GM12878 (cell line): Measurements from ENCODE around the gene CNTNAP2. TPM values are rescaled to one million over a fixed set of nuclear protein-coding genes. Genes with fewer than 3 reads are reported as not detected.

Experiments used
- ATAC-seq: fragments of 200-7000 bp; cut with Tn5 transposase; 3 replicates; pipeline ENCODE4 v1.9.1; 2020; ENCODE audit warnings: mild to moderate bottlenecking, moderate library complexity
- BruUV-seq: library from RNA; stranded (reverse); fragments of 400-500 nt; replicated peaks from 2 replicates; lab custom pipeline; 2021; lab: Mats Ljungman, UMichigan
- CTCF ChIA-PET: fragments of 300-600 bp; sonication (Branson Sonifier 250); formaldehyde crosslinking; extraction: SDS; loops from one replicate; lab custom pipeline; 2021; ENCODE audit warnings: inconsistent platforms; lab: Yijun Ruan, JAX
- POLR2A ChIA-PET: fragments of 350-600 bp; formaldehyde crosslinking; extraction: SDS; loops from one replicate; lab custom pipeline; 2021; ENCODE audit warnings: inconsistent platforms; lab: Charles Lee
- RAD21 ChIA-PET: fragments of 300-600 bp; sonication (Branson Sonifier 250); formaldehyde crosslinking; loops from one replicate; lab custom pipeline; 2023; ENCODE audit warnings: antibody characterized with exemption; ENCODE audit not compliant: unreplicated experiment; lab: Charles Lee
- SMC1A ChIA-PET: fragments of 300-600 bp; sonication (Branson Sonifier 250); formaldehyde crosslinking; loops from one replicate; lab custom pipeline; 2023; ENCODE audit not compliant: unreplicated experiment, uncharacterized antibody; lab: Charles Lee
- DNase-seq: peaks from one replicate; pipeline ENCODE4 v3.0.0-alpha.2; 2011; ENCODE audit warnings: low read depth, low spot score
- FAIRE-seq: peaks from 3 replicates; lab custom pipeline; 2011; peaks lifted over from hg19 to GRCh38; lab: Jason Lieb, UNC
- H2AFZ ChIP-seq: 2 replicates; pipeline ENCODE4 v1.6.0; 2011; ENCODE audit warnings: low read depth, low read length, control low read depth; ENCODE audit not compliant: control insufficient read depth
- H3K27ac ChIP-seq: 2 replicates; pipeline ENCODE4 v1.5.1; 2011; ENCODE audit warnings: control low read depth; ENCODE audit not compliant: control insufficient read depth, insufficient read depth
- H3K27me3 ChIP-seq, 2 experiments: replicated peaks in 1 of 2; 2 replicates each; pipeline versions ENCODE4 v1.6.0 to v1.6.1; 2011; ENCODE audit warnings: low read length in 1 of 2; ENCODE audit not compliant: control insufficient read depth in 2 of 2, insufficient read depth in 2 of 2
- H3K36me3 ChIP-seq, 2 experiments: 2 replicates each; pipeline ENCODE4 v1.5.1; 2011; ENCODE audit warnings: low read length in 1 of 2; ENCODE audit not compliant: control insufficient read depth in 2 of 2, insufficient read depth in 2 of 2
- H3K4me1 ChIP-seq: 2 replicates; pipeline ENCODE4 v1.6.1; 2011; ENCODE audit warnings: mild to moderate bottlenecking, low read length, moderate library complexity, mixed read lengths; ENCODE audit not compliant: control insufficient read depth, insufficient read depth
- H3K4me2 ChIP-seq: 2 replicates; pipeline ENCODE4 v1.6.0; 2011; ENCODE audit warnings: control low read depth; ENCODE audit not compliant: control insufficient read depth, insufficient read depth
- H3K4me3 ChIP-seq: fragments of 200-600 bp; sonication (generic); 2 replicates; pipeline ENCODE4 v1.5.1; 2016
- H3K79me2 ChIP-seq: 2 replicates; pipeline ENCODE4 v1.6.0; 2011; ENCODE audit warnings: low read length; ENCODE audit not compliant: control insufficient read depth, insufficient read depth
- H3K9ac ChIP-seq: 2 replicates; pipeline ENCODE4 v1.8.0; 2011; ENCODE audit warnings: low read length, control low read depth, mixed read lengths; ENCODE audit not compliant: control insufficient read depth, insufficient read depth
- H3K9me3 ChIP-seq: replicated peaks from 3 replicates; pipeline ENCODE4 v1.5.1; 2011; ENCODE audit warnings: mild to moderate bottlenecking, low read length; ENCODE audit not compliant: control insufficient read depth, insufficient read depth
- H4K20me1 ChIP-seq: 2 replicates; pipeline ENCODE4 v1.6.0; 2011; ENCODE audit not compliant: control insufficient read depth, insufficient read depth
- CHD1 ChIP-seq: IDR thresholded peaks from 2 replicates; pipeline ENCODE4 v1.6.1; 2012; ENCODE audit warnings: low read depth, low read length, improper control_type of control experiment
- EED ChIP-seq: sonication (generic); IDR thresholded peaks from 2 replicates; pipeline ENCODE4 v1.6.1; 2016; ENCODE audit warnings: antibody characterized with exemption, low read depth
- EZH2 ChIP-seq: IDR thresholded peaks from 2 replicates; pipeline ENCODE4 v1.6.1; 2012; ENCODE audit warnings: low read depth, mild to moderate bottlenecking, control low read depth, inconsistent platforms, low read length, borderline replicate concordance; ENCODE audit not compliant: control insufficient read depth
- MAX ChIP-seq: IDR thresholded peaks from 2 replicates; pipeline ENCODE4 v1.6.1; 2012; ENCODE audit warnings: low read depth, low read length, improper control_type of control experiment
- MYC ChIP-seq: IDR thresholded peaks from 2 replicates; pipeline ENCODE4 v1.6.1; 2011; ENCODE audit warnings: mild to moderate bottlenecking, low read length, moderate library complexity, inconsistent platforms; ENCODE audit not compliant: insufficient read depth, insufficient replicate concordance, insufficient read length, severe bottlenecking
- RFX5 ChIP-seq: IDR thresholded peaks from 2 replicates; pipeline ENCODE4 v1.6.1; 2011; ENCODE audit warnings: low read depth, low read length, improper control_type of control experiment
- STAT1 ChIP-seq: fragments of 450-650 bp; conservative IDR thresholded peaks from 2 replicates; pipeline ENCODE4 v1.6.1; 2014; ENCODE audit warnings: antibody characterized with exemption, mild to moderate bottlenecking
- STAT3 ChIP-seq: IDR thresholded peaks from 2 replicates; pipeline ENCODE4 v1.6.1; 2011; ENCODE audit warnings: low read depth, low read length, improper control_type of control experiment
- SUZ12 ChIP-seq: fragments of 200-600 bp; sonication (generic); IDR thresholded peaks from one replicate; pipeline ENCODE4 v1.6.1; 2018; ENCODE audit warnings: antibody characterized with exemption, mild to moderate bottlenecking; ENCODE audit not compliant: unreplicated experiment
- ZNF687 ChIP-seq: fragments of 450-650 bp; IDR thresholded peaks from 2 replicates; pipeline ENCODE4 v1.6.1; 2017; ENCODE audit warnings: mild to moderate bottlenecking, moderate library complexity
- WGBS: methylation state at CpG from one replicate; pipeline ENCODE4 v1.1.6; 2016; ENCODE audit warnings: low lambda C conversion rate; ENCODE audit not compliant: insufficient replicate concordance, insufficient coverage; ENCODE audit errors: missing lambda C conversion rate; 5-methylcytosine and 5-hydroxymethylcytosine counted together
- in situ Hi-C: fragments of 300-500 bp; cut with MboI; formaldehyde crosslinking; loops from 9 replicates; pipeline ENCODE4 v1.14.3; 2018; ENCODE audit warnings: mixed read lengths
- intact Hi-C: fragments of 100-400 bp; cut with micrococcal nuclease; formaldehyde crosslinking; loops from one replicate; pipeline ENCODE4 v1.14.2; 2022; ENCODE audit not compliant: unreplicated experiment
- polyA plus RNA-seq, 11 experiments: library from polyadenylated mRNA; depleted of rRNA in 4 of 11; unstranded in 6 of 11; stranded (reverse) in 5 of 11; fragments of >200 nt; fragmentation: Nextera tagmentation in 4 of 11; fragmentation: Illumina TruSeq in 1 of 11; extraction: Ambion mirVana in 4 of 11; extraction: Trizol in 1 of 11; gene quantifications; 1 replicate in 1 of 11; 2 replicates in 10 of 11; pipeline versions ENCODE4 v1.2.1 to v1.2.3, GENCODE V29; 2011 to 2016; ENCODE audit warnings: inconsistent platforms in 2 of 11, missing spikeins in 2 of 11, low read depth in 1 of 11
- total RNA-seq, 4 experiments: library from RNA; depleted of rRNA in 3 of 4; stranded (reverse); fragments of >200 nt in 3 of 4; fragmentation: Illumina TruSeq in 1 of 4; extraction: Trizol in 1 of 4; gene quantifications; 2 replicates each; pipeline versions ENCODE4 v1.2.1 to v1.2.3, GENCODE V29; 2013 to 2021

Gene CNTNAP2
- total and polyA plus RNA-seq, 10 of the 15 experiments (the other 5 are each of a cell fraction or from before 2014, with no cell fraction given): 0.03 to 0.08 (median 0.03) TPM; not detected in 7

DNA sequence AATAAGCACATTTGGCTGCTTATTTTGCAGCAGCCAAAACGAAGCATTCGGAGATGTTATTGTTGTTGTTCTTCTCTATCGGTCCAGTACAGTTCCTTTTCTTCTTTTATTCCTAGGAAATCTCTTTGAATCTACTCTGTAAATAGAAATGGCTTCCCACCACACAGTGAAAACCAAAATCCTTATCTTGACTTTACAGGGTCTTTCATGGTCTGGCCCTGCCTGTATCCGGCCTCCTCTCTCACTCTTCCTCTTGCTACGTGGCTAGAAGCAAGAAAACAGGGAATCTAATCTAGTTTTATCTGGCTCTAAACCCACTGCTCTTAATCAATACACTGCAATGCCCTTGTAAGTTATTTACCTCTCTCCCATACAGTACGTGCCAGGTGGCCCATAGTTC, 1547.9 kb downstream of the CNTNAP2 start (continued):
- no peak for TF ChIP-seq MYC
- TF ChIP-seq MAX: no peak
- TF ChIP-seq RFX5: no peak

- no TSS peak for BruUV-seq
- Histone ChIP-seq H2AFZ (no peak overlapping the region), H3K4me2 (no peak overlapping the region), H3K4me3 (no peak overlapping the region), H3K4me1 (no peaks in the 10 kb centered on the region), H4K20me1 (no peaks in the 10 kb centered on the region), H3K9me3 (no peaks in the 10 kb centered on the region), H3K9ac (no peak overlapping the region), H3K36me3 (no peaks in the 10 kb centered on the region), H3K27me3 (no peaks in the 10 kb centered on the region), H3K79me2 (no peaks in the 10 kb centered on the region), H3K27ac (no peak overlapping the region)
- FAIRE-seq (no peak), ATAC-seq (no peak), DNase-seq (no peak)
- in situ Hi-C loops: no loop called here
- ChIA-PET CTCF (no interaction called here), SMC1A (no interaction called here), RAD21 (no interaction called here), POLR2A (interaction anchor here (0.6 kb wide), 1 partner anchor 57 kb away, joined by 5 read pairs; no protein-coding TSS in a partner anchor)
- WGBS: 8% methylated on average over 10 of the region's 10 CpGs
- TF ChIP-seq EED (no peak), CHD1 (no peak)
- intact Hi-C loops: no loop called here
These were observed 1554.2 kb downstream of the CNTNAP2 start for GRCh38 chr7:147670759-147671158.

DNA sequence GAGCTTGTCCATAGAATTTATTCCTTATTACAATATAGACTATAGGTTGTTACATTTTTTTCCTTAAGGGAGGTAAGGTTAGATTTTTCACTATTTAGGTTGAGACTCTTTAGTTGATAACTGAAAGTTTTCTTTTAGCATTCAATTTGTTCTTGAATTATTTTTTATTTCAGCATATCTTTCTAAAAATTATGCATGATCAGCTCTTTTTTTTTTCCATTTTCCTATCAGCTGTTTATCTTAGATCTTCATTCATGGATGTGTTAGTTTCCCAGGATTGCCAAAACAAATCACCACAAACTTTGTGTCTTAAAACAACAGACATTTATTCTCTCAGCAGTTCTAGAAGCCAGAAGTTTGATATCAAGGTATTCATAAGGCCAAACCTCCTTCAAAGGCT, 1558.1 kb downstream of the CNTNAP2 start:
- Histone ChIP-seq H3K9ac (no peak overlapping the region), H3K9me3 (no peaks in the 10 kb centered on the region), H3K27ac (no peak overlapping the region), H3K4me3 (no peak overlapping the region), H3K27me3 (no peaks in the 10 kb centered on the region), H3K4me2 (no peak overlapping the region), H3K4me1 (no peaks in the 10 kb centered on the region), H3K36me3 (no peaks in the 10 kb centered on the region), H2AFZ (no peak overlapping the region), H4K20me1 (no peaks in the 10 kb centered on the region)
- intact Hi-C loops (no loop called here), in situ Hi-C loops (no loop called here)
- BruUV-seq: no TSS peak
- RAD21 ChIA-PET: no interaction called here
- POLR2A ChIA-PET: no interaction called here
- TF ChIP-seq STAT3 (no peak), CHD1 (no peak), STAT1 (no peak), ZNF687 (no peak), EZH2 (no peak), SUZ12 (no peak)
- TF ChIP-seq, all 136 proteins: peak for 0
- ATAC-seq: no peak
- H3K79me2 ChIP-seq: no peaks in the 10 kb centered on the region
- no peak for DNase-seq
- no peak for FAIRE-seq
- ChIA-PET CTCF (interaction anchor here (1.7 kb wide), 1 partner anchor 588 kb away, joined by 3 read pairs; no protein-coding TSS in a partner anchor), SMC1A (no interaction called here)
